Neural progenitor cell (in vitro differentiated cells): ENCODE results near the gene LDLRAD4. TPM values are rescaled to one million over a fixed set of nuclear protein-coding genes. Genes with fewer than 3 reads are reported as not detected.

Experiments
- DNase-seq: peaks from one replicate; pipeline ENCODE4 v3.0.0-alpha.2; 2016; ENCODE audit warnings: low spot score
- H2AFZ ChIP-seq: fragments of 200-600 bp; sonication (generic); replicated peaks from 2 replicates; pipeline ENCODE4 v1.6.1; 2016; ENCODE audit warnings: antibody characterized with exemption
- H3F3A ChIP-seq: fragments of 200-600 bp; sonication (generic); 2 replicates; pipeline ENCODE4 v1.6.1; 2016; ENCODE audit warnings: antibody characterized with exemption, low read depth
- H3K27ac ChIP-seq: fragments of 200-600 bp; sonication (generic); 2 replicates; pipeline ENCODE4 v1.5.1; 2016; ENCODE audit warnings: mild to moderate bottlenecking
- H3K27me3 ChIP-seq: fragments of 200-600 bp; sonication (generic); 2 replicates; pipeline ENCODE4 v1.6.1; 2016; ENCODE audit warnings: mild to moderate bottlenecking, moderate library complexity
- H3K36me3 ChIP-seq: fragments of 200-600 bp; sonication (generic); 2 replicates; pipeline ENCODE4 v1.5.1; 2016
- H3K4me1 ChIP-seq: fragments of 200-600 bp; sonication (generic); 2 replicates; pipeline ENCODE4 v1.6.1; 2016; ENCODE audit warnings: mixed run types
- H3K4me2 ChIP-seq: fragments of 200-600 bp; sonication (generic); 2 replicates; pipeline ENCODE4 v1.6.1; 2016
- H3K4me3 ChIP-seq: fragments of 200-600 bp; sonication (generic); 2 replicates; pipeline ENCODE4 v1.5.1; 2016
- H3K79me2 ChIP-seq: fragments of 200-600 bp; sonication (generic); 2 replicates; pipeline ENCODE4 v1.6.1; 2016; ENCODE audit warnings: low read depth
- H3K9ac ChIP-seq: fragments of 200-600 bp; sonication (generic); 2 replicates; pipeline ENCODE4 v1.6.1; 2016
- H3K9me3 ChIP-seq: fragments of 200-600 bp; sonication (generic); 2 replicates; pipeline ENCODE4 v1.5.1; 2016; ENCODE audit warnings: low read depth
- H4K20me1 ChIP-seq: fragments of 200-600 bp; sonication (generic); 2 replicates; pipeline ENCODE4 v1.6.1; 2016; ENCODE audit warnings: low read depth
- H3K27ac Mint-ChIP-seq: 3 replicates; pipeline ENCODE4 v1.8.0; 2021; ENCODE audit warnings: mixed read lengths
- H3K27me3 Mint-ChIP-seq: 2 replicates; pipeline ENCODE4 v1.8.0; 2022; ENCODE audit warnings: low read depth, mild to moderate bottlenecking, inconsistent platforms, moderate library complexity, mixed read lengths; ENCODE audit not compliant: insufficient read depth
- H3K36me3 Mint-ChIP-seq: 3 replicates; pipeline ENCODE4 v1.8.0; 2021; ENCODE audit warnings: mixed read lengths
- H3K4me1 Mint-ChIP-seq: 3 replicates; pipeline ENCODE4 v1.8.0; 2021; ENCODE audit warnings: mixed read lengths
- H3K4me3 Mint-ChIP-seq: 3 replicates; pipeline ENCODE4 v1.8.0; 2021; ENCODE audit warnings: mild to moderate bottlenecking, moderate library complexity, mixed read lengths
- H3K9me3 Mint-ChIP-seq: 3 replicates; pipeline ENCODE4 v1.8.0; 2020; ENCODE audit warnings: mixed read lengths
- CTCF ChIP-seq: fragments of 200-600 bp; sonication (generic); IDR thresholded peaks from 2 replicates; pipeline ENCODE4 v1.5.1; 2017; ENCODE audit warnings: antibody characterized with exemption, mild to moderate bottlenecking
- EZH2 ChIP-seq: fragments of 200-600 bp; sonication (generic); IDR thresholded peaks from 2 replicates; pipeline ENCODE4 v1.6.1; 2017; ENCODE audit warnings: antibody characterized with exemption, mild to moderate bottlenecking, moderate library complexity
- EZH2phosphoT487 ChIP-seq: fragments of 200-600 bp; sonication (generic); IDR thresholded peaks from 2 replicates; pipeline ENCODE4 v1.6.1; 2017; ENCODE audit warnings: antibody characterized with exemption
- total RNA-seq: library from RNA; depleted of rRNA; stranded (reverse); fragments of >200 nt; gene quantifications from 2 replicates; pipeline ENCODE4 v1.2.3, GENCODE V29; 2015; ENCODE audit warnings: low replicate concordance

The LDLRAD4 gene
- total RNA-seq, 1 donor from 2014 or later = 0.65 TPM

- Histone ChIP-seq H3K9ac (no peak overlapping the region), H3K27ac (no peak overlapping the region), H3K79me2 (no peaks in the 10 kb centered on the region), H3K4me2 (no peak overlapping the region), H3K4me3 (no peak overlapping the region), H3K27me3 (peaks cover 46% of the 10 kb centered on the region), H3K9me3 (no peaks in the 10 kb centered on the region), H3K36me3 (no peaks in the 10 kb centered on the region), H2AFZ (no peak overlapping the region), H3K4me1 (peaks cover 11% of the 10 kb centered on the region), H4K20me1 (no peaks in the 10 kb centered on the region), H3F3A (no peaks in the 10 kb centered on the region)
- Mint-ChIP-seq H3K4me3 (no peak overlapping the region), H3K27ac (peak overlapping the region; percentile 48), H3K27me3 (peaks cover 14% of the 10 kb centered on the region), H3K4me1 (peaks cover 39% of the 10 kb centered on the region), H3K36me3 (no peaks in the 10 kb centered on the region), H3K9me3 (no peaks in the 10 kb centered on the region)
- no peak for TF ChIP-seq EZH2
- TF ChIP-seq EZH2phosphoT487 = no peak
- no peak for TF ChIP-seq CTCF
- DNase-seq = no peak
Observed at GRCh38 chr18:13366962-13367892, 148.7 kb downstream of the LDLRAD4 start.

- no peaks in the 10 kb centered on the region for H3K9me3 Mint-ChIP-seq
Observed at GRCh38 chr18:13368080-13368813, 149.7 kb downstream of the LDLRAD4 start.

GRCh38 chr18:13369353-13369752 lies 150.8 kb downstream of the LDLRAD4 start:
- H3K27ac Mint-ChIP-seq = no peak overlapping the region
- H3K36me3 Mint-ChIP-seq = no peaks in the 10 kb centered on the region
- Histone ChIP-seq H3K36me3 (no peaks in the 10 kb centered on the region), H3F3A (no peaks in the 10 kb centered on the region), H3K4me3 (no peak overlapping the region), H3K9ac (no peak overlapping the region), H3K27me3 (peaks cover 42% of the 10 kb centered on the region), H4K20me1 (no peaks in the 10 kb centered on the region), H3K79me2 (no peaks in the 10 kb centered on the region), H2AFZ (no peak overlapping the region), H3K9me3 (no peaks in the 10 kb centered on the region), H3K27ac (no peak overlapping the region), H3K4me2 (no peak overlapping the region), H3K4me1 (peaks cover 11% of the 10 kb centered on the region)
- no peaks in the 10 kb centered on the region for H3K9me3 Mint-ChIP-seq
- TF ChIP-seq EZH2 (no peak), EZH2phosphoT487 (no peak)
- peaks cover 40% of the 10 kb centered on the region for H3K4me1 Mint-ChIP-seq
- H3K27me3 Mint-ChIP-seq = peaks cover 10% of the 10 kb centered on the region
- H3K4me3 Mint-ChIP-seq = no peak overlapping the region
- DNase-seq = no peak

More at GRCh38 chr18:13368080-13368813, 149.7 kb downstream of the LDLRAD4 start:
- Histone ChIP-seq H3K4me2 (no peak overlapping the region), H3K27me3 (peaks cover 46% of the 10 kb centered on the region), H3F3A (no peaks in the 10 kb centered on the region), H2AFZ (no peak overlapping the region), H3K36me3 (no peaks in the 10 kb centered on the region), H3K9ac (no peak overlapping the region), H3K27ac (no peak overlapping the region), H3K4me3 (no peak overlapping the region), H4K20me1 (no peaks in the 10 kb centered on the region), H3K4me1 (peaks cover 11% of the 10 kb centered on the region), H3K9me3 (no peaks in the 10 kb centered on the region), H3K79me2 (no peaks in the 10 kb centered on the region)
- peaks cover 40% of the 10 kb centered on the region for H3K4me1 Mint-ChIP-seq
- peaks cover 13% of the 10 kb centered on the region for H3K27me3 Mint-ChIP-seq
- no peak for TF ChIP-seq CTCF
- no peak for TF ChIP-seq EZH2phosphoT487
- TF ChIP-seq EZH2 = no peak
- H3K27ac Mint-ChIP-seq = no peak overlapping the region
- DNase-seq = no peak
- no peaks in the 10 kb centered on the region for H3K36me3 Mint-ChIP-seq
- no peak overlapping the region for H3K4me3 Mint-ChIP-seq
